ENCODE data around the gene SSB.

DNA sequence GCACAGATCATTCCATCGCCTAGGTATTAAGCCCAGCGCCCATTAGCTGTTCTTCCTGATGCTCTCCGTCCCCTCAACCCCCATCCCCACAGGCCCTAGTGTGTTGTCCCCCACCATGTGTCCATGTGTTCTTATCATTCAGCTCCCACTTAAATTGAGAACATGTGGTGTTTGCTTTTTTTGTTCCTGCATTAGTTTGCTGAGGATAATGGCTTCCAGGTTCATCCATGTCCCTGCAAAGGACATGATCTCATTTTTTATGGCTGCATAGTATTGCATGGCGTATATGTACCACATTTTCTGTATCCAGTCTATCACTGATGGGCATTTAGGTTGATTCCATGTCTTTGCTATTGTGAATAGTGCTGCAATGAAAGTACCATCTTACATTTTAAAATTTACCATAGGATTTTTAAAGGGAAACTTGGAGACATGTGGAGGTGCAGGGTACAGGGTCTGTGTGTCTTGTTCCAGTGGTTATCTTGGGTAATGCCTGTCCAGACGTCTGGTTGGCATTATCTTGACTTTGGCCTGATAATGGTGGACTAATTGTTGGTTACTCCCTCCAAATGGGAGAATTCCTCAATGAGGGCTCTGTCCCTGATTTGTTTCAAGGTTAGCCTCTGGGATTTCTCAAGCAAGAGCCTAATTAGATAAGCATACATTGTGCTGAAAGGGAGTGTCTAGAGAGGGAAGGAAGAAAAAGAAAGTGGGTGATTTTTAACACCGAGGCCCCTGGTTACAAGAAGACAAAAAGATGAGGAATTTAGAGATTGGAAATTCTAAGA, 43.4 kb upstream of the SSB start:
- TF ChIP-seq POLR2AphosphoS5 (IDR thresholded peaks at IDR 0.05) (no peak), EP300 (IDR thresholded peaks at IDR 0.05) (no peak), POLR2A (IDR thresholded peaks at IDR 0.05; ENCODE audit: low read depth) (no peak)
- TF ChIP-seq, protein P1, sequence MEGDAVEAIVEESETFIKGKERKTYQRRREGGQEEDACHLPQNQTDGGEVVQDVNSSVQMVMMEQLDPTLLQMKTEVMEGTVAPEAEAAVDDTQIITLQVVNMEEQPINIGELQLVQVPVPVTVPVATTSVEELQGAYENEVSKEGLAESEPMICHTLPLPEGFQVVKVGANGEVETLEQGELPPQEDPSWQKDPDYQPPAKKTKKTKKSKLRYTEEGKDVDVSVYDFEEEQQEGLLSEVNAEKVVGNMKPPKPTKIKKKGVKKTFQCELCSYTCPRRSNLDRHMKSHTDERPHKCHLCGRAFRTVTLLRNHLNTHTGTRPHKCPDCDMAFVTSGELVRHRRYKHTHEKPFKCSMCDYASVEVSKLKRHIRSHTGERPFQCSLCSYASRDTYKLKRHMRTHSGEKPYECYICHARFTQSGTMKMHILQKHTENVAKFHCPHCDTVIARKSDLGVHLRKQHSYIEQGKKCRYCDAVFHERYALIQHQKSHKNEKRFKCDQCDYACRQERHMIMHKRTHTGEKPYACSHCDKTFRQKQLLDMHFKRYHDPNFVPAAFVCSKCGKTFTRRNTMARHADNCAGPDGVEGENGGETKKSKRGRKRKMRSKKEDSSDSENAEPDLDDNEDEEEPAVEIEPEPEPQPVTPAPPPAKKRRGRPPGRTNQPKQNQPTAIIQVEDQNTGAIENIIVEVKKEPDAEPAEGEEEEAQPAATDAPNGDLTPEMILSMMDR (IDR thresholded peaks at IDR 0.05), result no peak
